Sigmoid colon (tissue), 7 donors: Measurements from ENCODE around the gene MYADML2. TPM values are rescaled to one million over a fixed set of nuclear protein-coding genes. Genes with fewer than 3 reads are reported as not detected.

Experiments used
- DNase-seq: peaks from one replicate; pipeline ENCODE4 v3.0.0-alpha.2; 2019
- H3K27ac ChIP-seq, 4 donors: fragments of 200-600 bp; sonication (generic); one replicate each; pipeline ENCODE4 v1.5.1; 2016 to 2019; ENCODE audit warnings: mild to moderate bottlenecking in 1 of 4
- H3K27me3 ChIP-seq, 3 donors: fragments of 200-600 bp; sonication (generic); one replicate each; pipeline ENCODE4 v1.5.1; 2019; ENCODE audit warnings: mild to moderate bottlenecking in 1 of 3
- H3K36me3 ChIP-seq, 4 donors: fragments of 200-600 bp; sonication (generic); one replicate each; pipeline ENCODE4 v1.5.1; 2016 to 2019
- H3K4me1 ChIP-seq, 4 donors: fragments of 200-600 bp; sonication (generic); one replicate each; pipeline ENCODE4 v1.5.1; 2017 to 2019
- H3K4me3 ChIP-seq, 4 donors: fragments of 200-600 bp; sonication (generic); one replicate each; pipeline ENCODE4 v1.5.1; 2017 to 2019; ENCODE audit warnings: mild to moderate bottlenecking in 2 of 4, moderate library complexity in 1 of 4
- H3K9me3 ChIP-seq, 4 donors: fragments of 200-600 bp in 3 of 4; sonication (generic) in 3 of 4; one replicate each; pipeline versions ENCODE4 v1.5.1 to v1.6.1; 2013 to 2019
- EP300 ChIP-seq, 4 donors: sonication (generic); formaldehyde crosslinking; IDR thresholded peaks; one replicate each; pipeline ENCODE4 v1.6.1; 2017; ENCODE audit warnings: antibody characterized with exemption in 4 of 4
- POLR2A ChIP-seq, 2 donors: fragments of 450-650 bp; IDR thresholded peaks; one replicate each; pipeline ENCODE4 v1.6.1; 2016; ENCODE audit warnings: antibody characterized with exemption in 2 of 2, mild to moderate bottlenecking in 2 of 2, moderate library complexity in 2 of 2
- POLR2AphosphoS5 ChIP-seq, 4 donors: sonication (generic); formaldehyde crosslinking; IDR thresholded peaks; one replicate each; pipeline ENCODE4 v1.6.1; 2017; ENCODE audit warnings: antibody characterized with exemption in 4 of 4
- WGBS, 2 donors: extraction: QIAGEN DNeasy Blood & Tissue Kit; methylation state at CpG; one replicate each; pipeline ENCODE4 v1.1.7; 2013; 5-methylcytosine and 5-hydroxymethylcytosine counted together
- intact Hi-C: fragments of 100-400 bp; cut with DNase I; formaldehyde crosslinking; loops from one replicate; pipeline ENCODE4 v1.15.1; 2023
- polyA plus RNA-seq, 3 donors: library from polyadenylated mRNA; stranded (reverse); fragments of 200-250 nt; gene quantifications; one replicate each; pipeline ENCODE4 v1.2.3, GENCODE V29; 2013
- total RNA-seq, 4 donors: library from RNA; depleted of rRNA; stranded (reverse); fragments of >200 nt; gene quantifications; one replicate each; pipeline ENCODE4 v1.1.0, GENCODE V29; 2016
- TF ChIP-seq, protein P1 (sequence below), 4 experiments: fragments of 450-650 bp in 3 of 4; fragments of 200-600 bp in 1 of 4; IDR thresholded peaks; one replicate each; pipeline ENCODE4 v1.5.1; 2016 to 2019; ENCODE audit warnings: antibody characterized with exemption in 4 of 4, mild to moderate bottlenecking in 3 of 4, moderate library complexity in 2 of 4
- donor health status: healthy with polysubstance abuse.
- donor health status: Bipolar disorder and iron deficiency.
- donor health status: healthy.

The MYADML2 gene
- total and polyA plus RNA-seq, 7 donors, result not detected

DNA sequence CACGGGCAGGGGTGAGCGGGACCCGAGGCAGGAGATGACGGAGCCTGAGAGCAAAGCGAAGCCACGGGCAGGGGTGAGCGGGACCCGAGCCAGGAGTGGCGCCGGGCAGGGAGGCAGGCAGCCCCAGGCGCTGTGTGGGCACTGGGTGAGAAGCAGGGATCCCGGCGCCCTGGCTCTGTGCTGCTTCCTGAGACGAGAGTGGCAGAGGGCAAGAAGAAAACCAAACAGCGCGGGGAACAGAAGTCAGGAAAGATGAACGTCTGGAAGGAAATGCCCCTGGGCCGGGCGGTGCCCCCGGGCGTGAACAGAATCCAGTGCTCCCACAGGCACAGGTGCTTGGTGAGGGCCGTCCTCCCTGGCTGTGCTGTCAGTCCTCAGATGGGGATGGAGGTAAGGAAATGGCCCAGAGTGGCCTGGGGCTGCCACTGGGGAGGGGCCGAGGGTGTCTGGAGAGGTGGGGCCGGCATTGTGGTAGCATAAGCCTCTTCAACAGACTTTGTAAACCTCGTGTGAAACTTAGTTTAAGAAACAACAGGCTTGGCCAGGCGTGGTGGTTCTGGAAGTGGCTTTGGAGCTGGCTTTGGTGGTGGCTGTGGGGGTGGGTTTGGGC lies 40.2 kb upstream of the MYADML2 start:
- H3K27me3 ChIP-seq, result no peaks in the 10 kb centered on the region

DNA sequence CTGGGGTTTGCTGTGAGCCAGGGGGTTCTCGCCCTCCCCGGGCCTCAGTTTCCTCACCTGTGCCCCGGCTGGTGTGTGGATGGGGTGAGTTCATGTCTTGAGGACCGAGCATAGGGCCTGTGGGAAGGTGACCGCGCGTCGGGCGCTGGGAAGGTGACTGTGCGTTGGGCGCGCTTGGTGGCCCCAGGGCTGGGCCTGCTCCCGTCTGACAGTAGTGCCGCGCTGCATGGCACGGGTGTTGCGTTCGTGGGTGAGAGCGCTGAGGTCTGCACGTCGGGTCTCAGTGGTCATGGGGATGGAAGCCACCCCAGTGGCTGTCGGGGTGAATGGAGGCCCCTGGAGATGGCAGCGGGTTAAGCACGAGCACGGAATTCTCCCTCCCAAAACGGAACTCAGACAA lies 39.6 kb upstream of the MYADML2 start:
- H3K4me1 ChIP-seq, result peaks cover 0 to 8% (median 7%) of the 10 kb centered on the region in 4 donors
- 97% methylated on average over 26 of the region's 26 CpGs for WGBS, 2 donors
- TF ChIP-seq POLR2A (IDR thresholded peaks at IDR 0.05) (no peak), EP300 (IDR thresholded peaks at IDR 0.05) (no peak), POLR2AphosphoS5 (IDR thresholded peaks at IDR 0.05) (no peak)
- TF ChIP-seq, protein P1, sequence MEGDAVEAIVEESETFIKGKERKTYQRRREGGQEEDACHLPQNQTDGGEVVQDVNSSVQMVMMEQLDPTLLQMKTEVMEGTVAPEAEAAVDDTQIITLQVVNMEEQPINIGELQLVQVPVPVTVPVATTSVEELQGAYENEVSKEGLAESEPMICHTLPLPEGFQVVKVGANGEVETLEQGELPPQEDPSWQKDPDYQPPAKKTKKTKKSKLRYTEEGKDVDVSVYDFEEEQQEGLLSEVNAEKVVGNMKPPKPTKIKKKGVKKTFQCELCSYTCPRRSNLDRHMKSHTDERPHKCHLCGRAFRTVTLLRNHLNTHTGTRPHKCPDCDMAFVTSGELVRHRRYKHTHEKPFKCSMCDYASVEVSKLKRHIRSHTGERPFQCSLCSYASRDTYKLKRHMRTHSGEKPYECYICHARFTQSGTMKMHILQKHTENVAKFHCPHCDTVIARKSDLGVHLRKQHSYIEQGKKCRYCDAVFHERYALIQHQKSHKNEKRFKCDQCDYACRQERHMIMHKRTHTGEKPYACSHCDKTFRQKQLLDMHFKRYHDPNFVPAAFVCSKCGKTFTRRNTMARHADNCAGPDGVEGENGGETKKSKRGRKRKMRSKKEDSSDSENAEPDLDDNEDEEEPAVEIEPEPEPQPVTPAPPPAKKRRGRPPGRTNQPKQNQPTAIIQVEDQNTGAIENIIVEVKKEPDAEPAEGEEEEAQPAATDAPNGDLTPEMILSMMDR (IDR thresholded peaks at IDR 0.05), result no peak
- peaks cover 4 to 42% (median 9%) of the 10 kb centered on the region in 4 donors for H3K36me3 ChIP-seq
- intact Hi-C loops, result no loop called here
- H3K9me3 ChIP-seq, result no peaks in the 10 kb centered on the region
- no peak for DNase-seq
- H3K4me3 ChIP-seq, result no peak overlapping the region
- H3K27me3 ChIP-seq, result no peaks in the 10 kb centered on the region
- H3K27ac ChIP-seq, result no peak overlapping the region

More for the DNA sequence above, 40.2 kb upstream of the MYADML2 start:
- 90 to 92% methylated on average over 26 of the region's 26 CpGs for WGBS, 2 donors
- peaks cover 4 to 39% (median 9%) of the 10 kb centered on the region in 4 donors for H3K36me3 ChIP-seq
- no peaks in the 10 kb centered on the region for H3K9me3 ChIP-seq
- H3K4me3 ChIP-seq, result no peak overlapping the region
- TF ChIP-seq, protein P1 (IDR thresholded peaks at IDR 0.05), result no peak
- TF ChIP-seq POLR2AphosphoS5 (IDR thresholded peaks at IDR 0.05) (no peak), EP300 (IDR thresholded peaks at IDR 0.05) (no peak), POLR2A (IDR thresholded peaks at IDR 0.05) (no peak)
- peaks cover 0 to 15% (median 13%) of the 10 kb centered on the region in 4 donors for H3K4me1 ChIP-seq
- intact Hi-C loops, result no loop called here
- H3K27ac ChIP-seq, result no peak overlapping the region
- no peak for DNase-seq

DNA sequence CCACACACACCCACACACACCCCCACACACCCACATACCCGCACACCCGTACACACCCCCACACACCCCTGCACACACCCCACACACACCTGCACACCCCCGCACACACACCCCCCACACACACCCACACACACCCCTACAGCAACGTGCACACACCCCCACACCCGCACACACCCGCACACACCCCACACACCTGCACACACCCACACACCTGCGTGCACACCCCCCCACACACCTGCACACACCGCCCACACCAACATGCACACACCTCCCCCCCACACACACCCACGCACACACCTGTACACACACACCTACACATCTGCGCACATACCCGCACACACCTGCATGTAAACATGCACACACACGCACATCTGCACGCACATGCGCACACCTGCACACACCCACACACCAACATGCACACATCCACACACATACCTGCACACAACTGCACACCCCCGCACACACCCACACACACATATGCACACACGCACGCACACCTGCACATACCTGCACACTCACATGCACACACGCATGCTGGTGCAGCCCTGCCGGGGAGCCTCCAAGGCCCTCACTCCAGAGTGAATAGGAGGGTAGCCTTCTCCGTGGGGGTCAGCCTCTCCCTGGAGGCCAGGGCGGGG lies 37.9 kb upstream of the MYADML2 start:
- Histone ChIP-seq H3K27me3 (no peaks in the 10 kb centered on the region), H3K27ac (no peak overlapping the region), H3K9me3 (no peaks in the 10 kb centered on the region), H3K36me3 (peaks cover 4 to 58% (median 10%) of the 10 kb centered on the region in 4 donors), H3K4me1 (no peaks in the 10 kb centered on the region), H3K4me3 (no peak overlapping the region)
- intact Hi-C loops, result no loop called here
- TF ChIP-seq, protein P1 (IDR thresholded peaks at IDR 0.05), result no peak
- TF ChIP-seq EP300 (IDR thresholded peaks at IDR 0.05), result no peak
- no peak for TF ChIP-seq POLR2AphosphoS5 (IDR thresholded peaks at IDR 0.05)
- TF ChIP-seq POLR2A (IDR thresholded peaks at IDR 0.05), result no peak
- DNase-seq, result no peak
- WGBS, 2 donors, result 83 to 92% methylated on average over 21 of the region's 21 CpGs

DNA sequence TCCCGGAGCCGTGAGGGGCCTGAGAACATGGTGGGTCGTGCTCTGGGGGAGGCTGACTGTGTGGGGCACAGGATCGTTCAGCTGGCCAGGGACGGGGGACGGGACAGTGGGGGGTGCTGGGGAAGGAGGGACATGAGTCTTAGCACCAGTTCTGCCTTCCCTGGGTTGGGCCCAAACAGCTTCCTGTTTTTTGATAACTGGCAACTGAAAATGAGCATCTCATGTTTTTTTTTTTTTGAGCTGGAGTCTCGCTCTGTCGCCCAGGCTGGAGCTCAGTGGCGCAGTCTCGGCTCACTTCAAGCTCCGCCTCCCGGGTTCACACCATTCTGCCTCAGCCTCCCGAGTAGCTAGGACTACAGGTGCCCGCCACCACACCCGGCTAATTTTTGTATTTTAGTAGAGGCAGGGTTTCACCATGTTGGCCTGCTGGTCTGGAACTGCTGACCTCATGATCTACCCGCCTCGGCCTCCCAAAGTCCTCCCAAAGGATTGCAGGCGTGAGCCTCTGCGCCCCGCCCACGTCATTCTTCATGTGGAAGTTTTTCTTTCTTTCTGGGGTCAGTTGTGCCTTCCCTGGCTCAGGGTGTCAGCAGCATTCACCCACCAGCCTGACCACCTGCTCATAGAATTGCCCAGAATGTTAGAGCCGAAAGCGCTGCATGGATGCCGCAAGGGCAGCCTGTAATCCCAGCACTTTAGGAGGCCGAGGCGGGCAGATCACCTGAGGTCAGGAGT lies 36.8 kb upstream of the MYADML2 start:
- H3K9me3 ChIP-seq, result no peaks in the 10 kb centered on the region
- no peaks in the 10 kb centered on the region for H3K27me3 ChIP-seq
- H3K36me3 ChIP-seq, result peaks cover 4 to 68% (median 14%) of the 10 kb centered on the region in 4 donors
- DNase-seq, result no peak
- TF ChIP-seq POLR2A (IDR thresholded peaks at IDR 0.05) (no peak), POLR2AphosphoS5 (IDR thresholded peaks at IDR 0.05) (no peak), EP300 (IDR thresholded peaks at IDR 0.05) (no peak)
- TF ChIP-seq, protein P1 (IDR thresholded peaks at IDR 0.05), result no peak
- H3K4me3 ChIP-seq, result no peak overlapping the region
- intact Hi-C loops, result no loop called here
- H3K4me1 ChIP-seq, result peaks cover 0 to 2% (median 1%) of the 10 kb centered on the region in 4 donors
- 92 to 96% methylated on average over 26 of the region's 26 CpGs for WGBS, 2 donors
- H3K27ac ChIP-seq, result no peak overlapping the region
